ENCODE measurements around the gene ABL2.

ABL2 gene

GRCh38 chr1:179092896-179093461 lies 136.5 kb downstream of the ABL2 start:
- H3K9me3 ChIP-seq (ENCODE audit: control insufficient read depth, low read length), result no peaks in the 10 kb centered on the region
- no peaks in the 10 kb centered on the region for H3K79me2 ChIP-seq
- TF ChIP-seq, protein P1, sequence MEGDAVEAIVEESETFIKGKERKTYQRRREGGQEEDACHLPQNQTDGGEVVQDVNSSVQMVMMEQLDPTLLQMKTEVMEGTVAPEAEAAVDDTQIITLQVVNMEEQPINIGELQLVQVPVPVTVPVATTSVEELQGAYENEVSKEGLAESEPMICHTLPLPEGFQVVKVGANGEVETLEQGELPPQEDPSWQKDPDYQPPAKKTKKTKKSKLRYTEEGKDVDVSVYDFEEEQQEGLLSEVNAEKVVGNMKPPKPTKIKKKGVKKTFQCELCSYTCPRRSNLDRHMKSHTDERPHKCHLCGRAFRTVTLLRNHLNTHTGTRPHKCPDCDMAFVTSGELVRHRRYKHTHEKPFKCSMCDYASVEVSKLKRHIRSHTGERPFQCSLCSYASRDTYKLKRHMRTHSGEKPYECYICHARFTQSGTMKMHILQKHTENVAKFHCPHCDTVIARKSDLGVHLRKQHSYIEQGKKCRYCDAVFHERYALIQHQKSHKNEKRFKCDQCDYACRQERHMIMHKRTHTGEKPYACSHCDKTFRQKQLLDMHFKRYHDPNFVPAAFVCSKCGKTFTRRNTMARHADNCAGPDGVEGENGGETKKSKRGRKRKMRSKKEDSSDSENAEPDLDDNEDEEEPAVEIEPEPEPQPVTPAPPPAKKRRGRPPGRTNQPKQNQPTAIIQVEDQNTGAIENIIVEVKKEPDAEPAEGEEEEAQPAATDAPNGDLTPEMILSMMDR (IDR thresholded peaks at IDR 0.05), result no peak
- no peak overlapping the region for H3K27ac ChIP-seq
- H3K4me2 ChIP-seq (ENCODE audit: low read length), result no peak overlapping the region
- no peak overlapping the region for H2AFZ ChIP-seq
- no peaks in the 10 kb centered on the region for H3K4me1 ChIP-seq
- no peak overlapping the region for H3K9ac ChIP-seq
- no peak overlapping the region for H3K4me3 ChIP-seq (ENCODE audit: low read depth, low read length)
- no peaks in the 10 kb centered on the region for H3K27me3 ChIP-seq (ENCODE audit: control insufficient read depth, insufficient read depth, low read length)
- H3K36me3 ChIP-seq (ENCODE audit: control insufficient read depth, insufficient read depth, low read length), result no peaks in the 10 kb centered on the region

GRCh38 chr1:179091691-179092165 lies 137.7 kb downstream of the ABL2 start:
- H3K4me1 ChIP-seq, result no peaks in the 10 kb centered on the region
- H3K9ac ChIP-seq, result no peak overlapping the region
- no peak overlapping the region for H2AFZ ChIP-seq
- H3K9me3 ChIP-seq (ENCODE audit: control insufficient read depth, low read length), result no peaks in the 10 kb centered on the region
- H3K27me3 ChIP-seq (ENCODE audit: control insufficient read depth, insufficient read depth, low read length), result no peaks in the 10 kb centered on the region
- H3K36me3 ChIP-seq (ENCODE audit: control insufficient read depth, insufficient read depth, low read length), result no peaks in the 10 kb centered on the region
- no peak overlapping the region for H3K4me2 ChIP-seq (ENCODE audit: low read length)
- TF ChIP-seq, protein P1 (IDR thresholded peaks at IDR 0.05), result no peak
- no peak overlapping the region for H3K4me3 ChIP-seq (ENCODE audit: low read depth, low read length)
- no peaks in the 10 kb centered on the region for H3K79me2 ChIP-seq
- H3K27ac ChIP-seq, result no peak overlapping the region

GRCh38 chr1:179090923-179091322 lies 138.6 kb downstream of the ABL2 start:
- Histone ChIP-seq H2AFZ (no peak overlapping the region), H3K9ac (no peak overlapping the region), H3K4me2 (ENCODE audit: low read length) (no peak overlapping the region), H3K27ac (no peak overlapping the region), H3K4me1 (no peaks in the 10 kb centered on the region), H3K36me3 (ENCODE audit: control insufficient read depth, insufficient read depth, low read length) (no peaks in the 10 kb centered on the region), H3K4me3 (ENCODE audit: low read depth, low read length) (no peak overlapping the region), H3K9me3 (ENCODE audit: control insufficient read depth, low read length) (no peaks in the 10 kb centered on the region), H3K79me2 (no peaks in the 10 kb centered on the region), H3K27me3 (ENCODE audit: control insufficient read depth, insufficient read depth, low read length) (no peaks in the 10 kb centered on the region)
- TF ChIP-seq, protein P1 (IDR thresholded peaks at IDR 0.05), result no peak

GRCh38 chr1:179090522-179090921 lies 139.0 kb downstream of the ABL2 start:
- H3K36me3 ChIP-seq (ENCODE audit: control insufficient read depth, insufficient read depth, low read length), result no peaks in the 10 kb centered on the region
- H3K79me2 ChIP-seq, result no peaks in the 10 kb centered on the region
- H2AFZ ChIP-seq, result no peak overlapping the region
- H3K4me2 ChIP-seq (ENCODE audit: low read length), result no peak overlapping the region
- TF ChIP-seq, protein P1 (IDR thresholded peaks at IDR 0.05), result no peak
- no peak overlapping the region for H3K4me3 ChIP-seq (ENCODE audit: low read depth, low read length)
- H3K27me3 ChIP-seq (ENCODE audit: control insufficient read depth, insufficient read depth, low read length), result no peaks in the 10 kb centered on the region
- no peak overlapping the region for H3K27ac ChIP-seq
- H3K9me3 ChIP-seq (ENCODE audit: control insufficient read depth, low read length), result no peaks in the 10 kb centered on the region
- no peaks in the 10 kb centered on the region for H3K4me1 ChIP-seq
- H3K9ac ChIP-seq, result no peak overlapping the region

DNA sequence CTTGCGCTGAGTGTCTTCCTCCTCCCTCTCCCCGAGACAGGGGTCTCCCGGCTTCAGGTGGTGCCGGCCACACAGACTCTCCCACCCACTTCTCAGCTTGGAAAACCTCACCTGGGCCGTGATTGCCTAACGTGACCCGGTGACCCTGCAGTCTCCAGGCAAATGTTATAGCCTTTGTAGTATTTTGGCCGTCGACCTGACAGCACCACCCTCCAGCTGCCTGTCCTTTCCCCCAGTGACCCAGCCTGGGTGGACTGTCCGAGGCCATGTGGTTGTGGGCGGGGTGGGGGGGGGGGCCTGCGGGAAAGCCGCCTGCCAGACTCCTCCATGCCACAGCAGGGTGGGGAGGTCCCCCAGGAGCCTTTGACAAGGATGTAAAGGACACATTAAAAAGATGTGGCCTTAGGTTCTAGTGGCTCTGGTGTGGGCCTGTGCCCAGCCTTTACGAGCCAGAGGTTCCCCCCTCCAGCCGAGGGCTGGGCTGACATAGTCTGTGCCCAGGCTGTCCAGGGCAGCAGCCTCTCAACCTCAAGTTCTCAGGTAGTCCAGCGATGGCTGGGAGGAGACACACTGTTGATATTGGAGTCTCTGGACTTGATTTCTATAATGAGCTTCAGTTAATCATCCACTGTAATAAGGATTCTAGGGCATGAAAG lies 139.5 kb downstream of the ABL2 start:
- H3K9me3 ChIP-seq (ENCODE audit: control insufficient read depth, low read length), result no peaks in the 10 kb centered on the region
- no peak overlapping the region for H2AFZ ChIP-seq
- no peaks in the 10 kb centered on the region for H3K27me3 ChIP-seq (ENCODE audit: control insufficient read depth, insufficient read depth, low read length)
- no peak overlapping the region for H3K4me3 ChIP-seq (ENCODE audit: low read depth, low read length)
- H3K36me3 ChIP-seq (ENCODE audit: control insufficient read depth, insufficient read depth, low read length), result no peaks in the 10 kb centered on the region
- no peaks in the 10 kb centered on the region for H3K4me1 ChIP-seq
- TF ChIP-seq, protein P1 (IDR thresholded peaks at IDR 0.05), result no peak
- H3K79me2 ChIP-seq, result no peaks in the 10 kb centered on the region
- no peak overlapping the region for H3K4me2 ChIP-seq (ENCODE audit: low read length)
- H3K27ac ChIP-seq, result no peak overlapping the region
- H3K9ac ChIP-seq, result no peak overlapping the region

All from parathyroid adenoma (tissue), 2 donors.